IPS-NIHi11 (cell line): ENCODE measurements around the gene GDI1.

ENCODE experiments used
- DNase-seq: peaks from one replicate; pipeline ENCODE4 v3.0.0; 2012; ENCODE audit warnings: mixed read lengths, low spot score

The GDI1 gene

GRCh38 chrX:154409222-154409871 is 27.6 kb upstream of the GDI1 start, which contains the start of gene DNASE1L1:
TSS of gene DNASE1L1 (minus strand) at chrX:154409254. CDS start at chrX:154405568, 3,686 bp downstream.
- peak; percentile 71 for DNase-seq

- peak; percentile 82 for DNase-seq
These were observed 25.0 kb upstream of the GDI1 start for GRCh38 chrX:154411981-154412340.

- DNase-seq, result no peak
These were observed 24.5 kb upstream of the GDI1 start for GRCh38 chrX:154412468-154412867.

- no peak for DNase-seq
These were observed 23.8 kb upstream of the GDI1 start for GRCh38 chrX:154413142-154413541.

- no peak for DNase-seq
These were observed 19.8 kb upstream of the GDI1 start for GRCh38 chrX:154417157-154417556.

GRCh38 chrX:154419189-154419588 is 17.8 kb upstream of the GDI1 start:
- DNase-seq, result no peak

- DNase-seq, result no peak
These were observed 17.1 kb upstream of the GDI1 start for GRCh38 chrX:154419688-154420401.

- no peak for DNase-seq
These were observed 16.6 kb upstream of the GDI1 start for GRCh38 chrX:154420402-154420756.

GRCh38 chrX:154426916-154427770 is 9.8 kb upstream of the GDI1 start:
- DNase-seq, result no peak

GRCh38 chrX:154428176-154429171 is 8.5 kb upstream of the GDI1 start, which contains the start of gene ATP6AP1:
TSS of gene ATP6AP1 (plus strand) at chrX:154428677. CDS start at chrX:154428693, 16 bp downstream.
- DNase-seq, result peak; percentile 86

- no peak for DNase-seq
These were observed 7.2 kb upstream of the GDI1 start for GRCh38 chrX:154429711-154430110.

GRCh38 chrX:154430479-154430878 is 6.5 kb upstream of the GDI1 start:
- DNase-seq, result no peak

GRCh38 chrX:154430916-154431315 is 6.0 kb upstream of the GDI1 start:
- DNase-seq, result no peak

GRCh38 chrX:154431341-154431740 is 5.6 kb upstream of the GDI1 start:
- DNase-seq, result no peak

- DNase-seq, result no peak
These were observed 4.7 kb upstream of the GDI1 start for GRCh38 chrX:154432210-154432609.

GRCh38 chrX:154433605-154434004 is 3.3 kb upstream of the GDI1 start:
- DNase-seq, result no peak

- no peak for DNase-seq
These were observed 2.4 kb upstream of the GDI1 start for GRCh38 chrX:154434394-154435168.

- DNase-seq, result no peak
These were observed 1.7 kb upstream of the GDI1 start for GRCh38 chrX:154435171-154435733.

GRCh38 chrX:154436374-154436982 is 476 bp upstream of the GDI1 start:
- DNase-seq, result peak; percentile 83
